Measurements from ENCODE around the gene INHBB. TPM values are rescaled to one million over a fixed set of nuclear protein-coding genes. Genes with fewer than 3 reads are reported as not detected.

Gene INHBB
- total RNA-seq, 4 donors from 2014 or later: 0.20 to 1.1 (median 0.41) TPM; not detected in 1

- Histone ChIP-seq H3K4me3 (no peak overlapping the region), H3K4me1 (no peaks in the 10 kb centered on the region), H3K9me3 (no peaks in the 10 kb centered on the region), H3K27me3 (peaks cover 4% of the 10 kb centered on the region), H3K36me3 (no peaks in the 10 kb centered on the region), H3K27ac (no peak overlapping the region)
- intact Hi-C loops (cut with DNase I; ENCODE audit: low total_unique reads): no loop called here
- in situ Hi-C loops (cut with MboI; ENCODE audit: low pct_ligation_motif_present in 1 of 4, low pct_unique_long_range_greater_than_20kb in 1 of 4, low sequenced_read_pairs in 3 of 4): no loop called here
- no peak for TF ChIP-seq POLR2AphosphoS5 (IDR thresholded peaks at IDR 0.05)
- WGBS, 2 donors (ENCODE audit: low coverage in 1 of 2): 96% methylated on average over 4 of the region's 4 CpGs; no CpG with 5 or more reads in 1 of the 2 donors
- DNase-seq: no peak
Observed at GRCh38 chr2:120372816-120373215, 26.9 kb downstream of the INHBB start.

DNA sequence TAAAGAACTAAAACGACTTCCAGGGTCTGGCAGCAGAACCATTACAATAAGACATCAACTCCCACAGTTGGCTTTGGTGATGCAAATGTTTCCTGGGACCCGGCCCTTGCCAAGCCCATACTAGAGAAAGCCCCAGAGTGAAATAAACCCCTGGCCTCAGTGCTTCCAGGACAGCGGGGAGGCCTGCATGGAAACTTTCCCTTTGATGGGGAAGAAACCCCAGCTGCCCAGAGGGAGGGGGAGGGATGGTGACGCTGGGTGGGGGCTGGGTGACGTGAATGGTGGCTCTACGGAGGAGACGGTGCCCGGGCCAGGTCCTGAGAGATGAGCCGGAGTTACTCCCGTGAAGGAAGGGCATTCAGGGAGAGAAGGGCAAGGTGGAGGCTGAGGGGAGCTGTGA, 27.5 kb downstream of the INHBB start:
- in situ Hi-C loops (cut with MboI; ENCODE audit: low pct_ligation_motif_present in 1 of 4, low pct_unique_long_range_greater_than_20kb in 1 of 4, low sequenced_read_pairs in 3 of 4) (no loop called here), intact Hi-C loops (cut with DNase I; ENCODE audit: low total_unique reads) (no loop called here)
- H3K27me3 ChIP-seq: peaks cover 5% of the 10 kb centered on the region
- H3K27ac ChIP-seq: no peak overlapping the region
- WGBS, 2 donors (ENCODE audit: low coverage in 1 of 2): 50 to 64% methylated on average over 1 to 10 of the region's 10 CpGs
- no peak for TF ChIP-seq POLR2AphosphoS5 (IDR thresholded peaks at IDR 0.05)
- TF ChIP-seq, protein P1, sequence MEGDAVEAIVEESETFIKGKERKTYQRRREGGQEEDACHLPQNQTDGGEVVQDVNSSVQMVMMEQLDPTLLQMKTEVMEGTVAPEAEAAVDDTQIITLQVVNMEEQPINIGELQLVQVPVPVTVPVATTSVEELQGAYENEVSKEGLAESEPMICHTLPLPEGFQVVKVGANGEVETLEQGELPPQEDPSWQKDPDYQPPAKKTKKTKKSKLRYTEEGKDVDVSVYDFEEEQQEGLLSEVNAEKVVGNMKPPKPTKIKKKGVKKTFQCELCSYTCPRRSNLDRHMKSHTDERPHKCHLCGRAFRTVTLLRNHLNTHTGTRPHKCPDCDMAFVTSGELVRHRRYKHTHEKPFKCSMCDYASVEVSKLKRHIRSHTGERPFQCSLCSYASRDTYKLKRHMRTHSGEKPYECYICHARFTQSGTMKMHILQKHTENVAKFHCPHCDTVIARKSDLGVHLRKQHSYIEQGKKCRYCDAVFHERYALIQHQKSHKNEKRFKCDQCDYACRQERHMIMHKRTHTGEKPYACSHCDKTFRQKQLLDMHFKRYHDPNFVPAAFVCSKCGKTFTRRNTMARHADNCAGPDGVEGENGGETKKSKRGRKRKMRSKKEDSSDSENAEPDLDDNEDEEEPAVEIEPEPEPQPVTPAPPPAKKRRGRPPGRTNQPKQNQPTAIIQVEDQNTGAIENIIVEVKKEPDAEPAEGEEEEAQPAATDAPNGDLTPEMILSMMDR (IDR thresholded peaks at IDR 0.05): no peak
- no peak for TF ChIP-seq POLR2A (IDR thresholded peaks at IDR 0.05)
- no peak for TF ChIP-seq EP300 (IDR thresholded peaks at IDR 0.05; ENCODE audit: low read depth)
- no peaks in the 10 kb centered on the region for H3K4me1 ChIP-seq
- DNase-seq: no peak
- H3K4me3 ChIP-seq: no peak overlapping the region
- no peaks in the 10 kb centered on the region for H3K36me3 ChIP-seq
- no peaks in the 10 kb centered on the region for H3K9me3 ChIP-seq

DNA sequence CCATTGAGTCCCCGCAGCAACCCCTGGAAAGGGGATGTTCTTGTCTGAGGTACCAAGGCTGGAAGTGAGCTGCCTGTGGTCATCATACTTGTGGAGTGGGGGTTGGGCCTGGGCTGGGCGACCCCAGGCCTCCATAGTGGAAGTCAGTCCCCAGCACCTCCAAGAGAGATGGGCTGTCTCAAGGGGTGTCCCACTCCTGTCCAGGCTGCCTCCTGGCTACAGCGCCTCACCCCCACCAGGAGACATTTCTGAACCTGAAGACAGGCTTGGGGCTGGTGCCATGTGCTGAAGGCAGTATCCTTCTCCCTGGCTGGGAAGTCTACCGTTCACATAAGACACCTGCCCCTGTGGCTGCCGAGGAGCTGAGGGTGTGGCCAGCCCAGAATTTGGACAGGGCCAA, 28.9 kb downstream of the INHBB start:
- no peaks in the 10 kb centered on the region for H3K36me3 ChIP-seq
- H3K9me3 ChIP-seq: no peaks in the 10 kb centered on the region
- no peak overlapping the region for H3K27ac ChIP-seq
- in situ Hi-C loops (cut with MboI; ENCODE audit: low pct_ligation_motif_present in 1 of 4, low pct_unique_long_range_greater_than_20kb in 1 of 4, low sequenced_read_pairs in 3 of 4) (no loop called here), intact Hi-C loops (cut with DNase I; ENCODE audit: low total_unique reads) (no loop called here)
- H3K4me1 ChIP-seq: no peaks in the 10 kb centered on the region
- no peak for DNase-seq
- H3K27me3 ChIP-seq: peaks cover 10% of the 10 kb centered on the region
- no peak overlapping the region for H3K4me3 ChIP-seq
- WGBS, 2 donors (ENCODE audit: low coverage in 1 of 2): 82% methylated on average over 5 of the region's 5 CpGs; no CpG with 5 or more reads in 1 of the 2 donors
- TF ChIP-seq, protein P1 (IDR thresholded peaks at IDR 0.05): no peak
- TF ChIP-seq POLR2AphosphoS5 (IDR thresholded peaks at IDR 0.05) (no peak), POLR2A (IDR thresholded peaks at IDR 0.05) (no peak), EP300 (IDR thresholded peaks at IDR 0.05; ENCODE audit: low read depth) (no peak)

- H3K27ac ChIP-seq: no peak overlapping the region
- in situ Hi-C loops (cut with MboI; ENCODE audit: low pct_ligation_motif_present in 1 of 4, low pct_unique_long_range_greater_than_20kb in 1 of 4, low sequenced_read_pairs in 3 of 4): no loop called here
- TF ChIP-seq EP300 (IDR thresholded peaks at IDR 0.05; ENCODE audit: low read depth) (no peak), POLR2AphosphoS5 (IDR thresholded peaks at IDR 0.05) (no peak), POLR2A (IDR thresholded peaks at IDR 0.05) (no peak)
- TF ChIP-seq, protein P1 (IDR thresholded peaks at IDR 0.05): no peak
- H3K36me3 ChIP-seq: no peaks in the 10 kb centered on the region
- intact Hi-C loops (cut with DNase I; ENCODE audit: low total_unique reads): no loop called here
- H3K4me1 ChIP-seq: no peaks in the 10 kb centered on the region
- H3K9me3 ChIP-seq: no peaks in the 10 kb centered on the region
- no peak overlapping the region for H3K4me3 ChIP-seq
- WGBS, 2 donors (ENCODE audit: low coverage in 1 of 2): 90% methylated on average over 14 of the region's 14 CpGs; no CpG with 5 or more reads in 1 of the 2 donors
- no peak for DNase-seq
- peaks cover 10% of the 10 kb centered on the region for H3K27me3 ChIP-seq
Observed at GRCh38 chr2:120375251-120376020, 29.5 kb downstream of the INHBB start.

All from transverse colon (tissue), 4 donors.